HG03354 (cell line): ENCODE data around the gene MIF.

Experiments used
- ATAC-seq: cut with Tn5 transposase; IDR thresholded peaks from one replicate; pipeline ENCODE4 v1.9.1; 2021; ENCODE audit warnings: mild to moderate bottlenecking; ENCODE audit not compliant: unreplicated experiment, poor library complexity, severe bottlenecking

MIF gene

GRCh38 chr22:23874871-23875270, 19.3 kb upstream of the MIF start:
- ATAC-seq, result no peak

- no peak for ATAC-seq
These were observed 18.4 kb upstream of the MIF start for GRCh38 chr22:23875801-23876200.

GRCh38 chr22:23877566-23877965, 16.6 kb upstream of the MIF start:
- ATAC-seq, result no peak

GRCh38 chr22:23878219-23878618, 16.0 kb upstream of the MIF start:
- no peak for ATAC-seq

GRCh38 chr22:23882370-23882769, 11.8 kb upstream of the MIF start:
- ATAC-seq, result no peak

- ATAC-seq, result no peak
These were observed 10.5 kb upstream of the MIF start for GRCh38 chr22:23883658-23884057.

GRCh38 chr22:23884140-23884539, 10.0 kb upstream of the MIF start:
- ATAC-seq, result no peak

GRCh38 chr22:23888615-23889401, 5.4 kb upstream of the MIF start:
- no peak for ATAC-seq

- ATAC-seq, result no peak
These were observed 4.6 kb upstream of the MIF start for GRCh38 chr22:23889620-23890019.

GRCh38 chr22:23891726-23892125, 2.5 kb upstream of the MIF start:
- ATAC-seq, result no peak

GRCh38 chr22:23892130-23892529, 2.1 kb upstream of the MIF start:
- no peak for ATAC-seq

GRCh38 chr22:23892706-23893105, 1.5 kb upstream of the MIF start:
- ATAC-seq, result no peak

- no peak for ATAC-seq
These were observed 850 bp upstream of the MIF start for GRCh38 chr22:23893121-23893944.

- peak; percentile 37 for ATAC-seq
These were observed 771 bp downstream of the MIF start for GRCh38 chr22:23894710-23895598.

GRCh38 chr22:23895599-23896144, 1.5 kb downstream of the MIF start:
- ATAC-seq, result no peak

GRCh38 chr22:23896166-23896522, 2.0 kb downstream of the MIF start:
- no peak for ATAC-seq

- ATAC-seq, result no peak
These were observed 2.5 kb downstream of the MIF start for GRCh38 chr22:23896523-23897186.

GRCh38 chr22:23897320-23897719, 3.1 kb downstream of the MIF start:
- ATAC-seq, result no peak
